ENCODE results near the gene GTF3C2.

The GTF3C2 gene

GRCh38 chr2:27356382-27357181 lies at the start of gene GTF3C2:
GTF3C2 (minus strand) TSS chr2:27356764; CDS start chr2:27343554, 13,210 bp downstream.
- DNase-seq: peak; percentile 70 to 81 (median 74)

DNA sequence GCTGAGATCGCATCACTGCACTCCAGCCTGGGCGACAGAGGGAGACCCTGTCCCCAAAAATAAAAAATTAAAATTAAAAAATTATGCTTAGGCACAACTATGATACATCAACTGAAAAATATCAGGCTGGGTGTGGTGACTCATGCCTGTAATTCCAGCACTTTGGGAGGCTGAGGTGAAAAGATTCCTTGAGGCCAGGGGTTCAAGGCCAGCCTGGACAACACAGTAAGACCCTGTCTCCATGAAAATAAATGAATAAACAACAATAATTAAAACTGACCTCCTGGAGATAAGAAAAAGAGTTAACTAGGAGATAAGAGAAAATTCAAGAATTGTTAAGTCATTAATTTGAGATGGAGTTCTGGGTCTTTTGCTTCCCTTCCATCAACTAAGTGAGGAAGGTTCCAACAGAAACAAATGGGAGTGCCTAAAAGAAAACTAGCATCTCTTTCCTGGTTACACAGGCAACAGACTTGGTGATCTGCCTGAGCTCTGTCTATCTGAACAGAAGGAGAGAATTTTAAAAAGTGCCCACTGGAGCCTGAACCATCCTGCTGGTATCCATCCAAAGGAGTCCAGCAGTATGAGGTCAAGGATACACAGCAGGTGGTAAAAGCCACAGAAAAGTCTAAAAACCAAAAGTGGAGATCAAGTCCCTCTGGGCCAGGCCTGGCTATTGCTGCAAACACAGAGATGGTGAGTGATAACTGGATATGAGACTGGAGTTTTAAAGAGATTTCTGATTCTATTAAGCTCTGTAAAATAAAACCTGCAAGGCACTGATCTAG lies 44.0 kb upstream of the GTF3C2 start:
- no peak for DNase-seq

GRCh38 chr2:27398962-27399361 lies 42.4 kb upstream of the GTF3C2 start:
- no peak for DNase-seq

DNA sequence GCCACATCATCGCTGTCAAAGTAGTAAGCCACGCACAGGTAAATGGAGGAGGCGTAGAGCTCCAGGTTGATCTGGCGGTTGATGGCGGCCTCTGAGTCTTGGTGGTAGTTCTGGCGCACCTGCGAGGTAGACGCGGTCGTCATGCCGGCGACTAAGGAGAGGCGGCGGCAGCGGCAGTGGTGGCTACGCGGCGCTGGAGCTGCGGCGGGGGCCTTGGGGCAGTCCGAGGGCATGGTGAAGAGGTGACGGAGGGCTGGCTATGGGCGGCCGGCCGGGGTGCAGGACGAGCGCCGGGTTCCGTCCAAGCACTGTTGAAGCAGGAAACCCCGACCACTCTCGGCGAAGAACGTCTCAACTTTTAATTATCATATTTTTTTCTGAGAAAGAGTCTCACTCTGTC lies 36.7 kb upstream of the GTF3C2 start:
- no peak for DNase-seq

DNA sequence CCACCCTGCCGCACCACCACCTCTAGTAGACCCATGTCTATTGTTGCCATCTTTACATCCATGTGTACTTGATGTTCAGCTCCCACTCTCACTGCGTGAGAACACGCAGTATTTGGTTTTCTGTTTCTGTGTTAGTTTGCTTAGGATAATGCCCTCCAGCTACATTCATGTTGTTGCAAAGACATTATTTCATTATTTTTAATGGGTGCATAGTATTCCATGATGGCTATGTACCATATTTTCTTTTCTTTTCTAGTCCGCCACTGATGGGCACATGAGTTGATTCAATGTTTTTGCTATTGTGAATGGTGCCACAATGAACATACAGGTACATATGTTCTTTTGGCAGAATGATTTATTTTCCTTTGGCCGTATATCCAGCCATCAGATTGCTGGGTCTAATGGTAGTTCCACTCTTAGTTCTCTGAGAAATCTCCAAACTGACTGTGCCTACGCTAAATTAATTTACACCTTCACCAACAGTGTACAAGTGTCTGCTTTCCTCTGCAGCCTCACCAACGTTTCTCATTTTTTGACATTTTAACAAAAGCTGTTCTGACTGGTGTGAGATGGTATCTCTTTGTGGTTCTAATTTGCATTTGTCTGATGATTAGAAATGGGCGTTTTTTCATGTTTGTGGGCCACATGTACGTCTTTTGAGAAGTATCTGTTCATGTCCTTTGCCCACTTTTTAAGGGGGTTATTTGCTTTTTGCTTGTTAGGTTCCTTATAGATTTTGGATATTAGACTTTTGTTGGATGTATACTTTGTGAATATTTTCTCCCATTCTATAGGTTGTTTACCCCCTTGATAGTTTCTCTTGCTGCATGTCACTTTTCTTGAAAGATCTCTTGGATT lies 34.5 kb upstream of the GTF3C2 start:
- DNase-seq: no peak

GRCh38 chr2:27381577-27382181 lies 25.1 kb upstream of the GTF3C2 start:
- no peak for DNase-seq

DNA sequence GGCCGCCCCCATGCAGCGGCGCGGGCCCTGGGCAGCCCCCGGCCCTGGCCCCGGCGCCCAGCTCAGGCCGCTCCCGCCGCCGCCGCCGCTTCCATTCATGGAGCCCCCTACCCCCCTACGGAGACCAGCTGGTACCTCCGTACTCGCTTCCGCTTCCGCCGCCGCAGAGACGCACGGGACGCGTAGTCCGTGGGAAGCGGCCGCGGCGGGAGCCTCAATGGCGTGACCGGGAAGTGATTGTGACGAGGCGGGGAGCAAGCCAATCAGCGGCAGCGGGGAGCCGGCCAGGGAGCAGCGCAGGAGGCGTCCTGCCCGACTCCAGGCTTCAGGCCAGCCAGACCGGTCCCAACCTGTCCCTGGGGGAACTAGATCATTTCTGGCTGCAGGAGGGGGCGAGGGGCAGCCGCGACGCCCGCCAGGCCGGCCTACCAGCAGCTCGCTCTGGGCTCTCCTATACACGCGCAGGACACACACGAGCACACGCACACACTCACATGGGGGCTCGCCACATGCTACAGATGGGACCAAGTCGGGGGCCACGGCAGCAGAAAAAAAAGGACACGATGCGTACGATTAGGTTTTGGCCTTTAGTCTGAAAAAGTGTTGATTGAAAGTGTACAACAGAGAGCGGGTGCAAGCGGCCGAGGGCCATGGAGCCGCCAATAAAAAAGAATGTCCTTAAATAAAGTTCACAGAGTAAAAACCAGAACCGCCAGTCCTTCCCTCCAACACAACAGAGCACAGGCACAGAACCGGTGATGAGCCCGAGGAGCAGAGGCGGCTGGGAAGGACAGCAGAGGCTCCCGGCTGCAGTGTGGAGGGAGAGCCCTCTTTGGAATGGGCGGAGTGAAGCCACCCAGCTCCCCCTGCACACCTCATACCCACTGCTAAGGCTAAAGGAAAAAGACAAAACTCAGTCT lies 24.3 kb upstream of the GTF3C2 start, which contains the start of gene ZNF513:
Gene ZNF513 (minus strand): TSS at position 109 of the 920 bp plus-strand sequence. CDS start 208 bp downstream, outside the sequence.
- DNase-seq: peak; percentile 54 to 77 (median 70)

GRCh38 chr2:27379836-27380625 lies 23.5 kb upstream of the GTF3C2 start:
- no peak for DNase-seq

GRCh38 chr2:27379383-27379835 lies 22.8 kb upstream of the GTF3C2 start:
- DNase-seq: no peak

- no peak for DNase-seq
Observed at GRCh38 chr2:27378809-27379290, 22.3 kb upstream of the GTF3C2 start.

GRCh38 chr2:27378096-27378808 lies 21.7 kb upstream of the GTF3C2 start:
- no peak for DNase-seq

GRCh38 chr2:27377618-27378095 lies 21.1 kb upstream of the GTF3C2 start:
- DNase-seq: no peak

- no peak for DNase-seq
Observed at GRCh38 chr2:27376866-27377617, 20.5 kb upstream of the GTF3C2 start.

DNA sequence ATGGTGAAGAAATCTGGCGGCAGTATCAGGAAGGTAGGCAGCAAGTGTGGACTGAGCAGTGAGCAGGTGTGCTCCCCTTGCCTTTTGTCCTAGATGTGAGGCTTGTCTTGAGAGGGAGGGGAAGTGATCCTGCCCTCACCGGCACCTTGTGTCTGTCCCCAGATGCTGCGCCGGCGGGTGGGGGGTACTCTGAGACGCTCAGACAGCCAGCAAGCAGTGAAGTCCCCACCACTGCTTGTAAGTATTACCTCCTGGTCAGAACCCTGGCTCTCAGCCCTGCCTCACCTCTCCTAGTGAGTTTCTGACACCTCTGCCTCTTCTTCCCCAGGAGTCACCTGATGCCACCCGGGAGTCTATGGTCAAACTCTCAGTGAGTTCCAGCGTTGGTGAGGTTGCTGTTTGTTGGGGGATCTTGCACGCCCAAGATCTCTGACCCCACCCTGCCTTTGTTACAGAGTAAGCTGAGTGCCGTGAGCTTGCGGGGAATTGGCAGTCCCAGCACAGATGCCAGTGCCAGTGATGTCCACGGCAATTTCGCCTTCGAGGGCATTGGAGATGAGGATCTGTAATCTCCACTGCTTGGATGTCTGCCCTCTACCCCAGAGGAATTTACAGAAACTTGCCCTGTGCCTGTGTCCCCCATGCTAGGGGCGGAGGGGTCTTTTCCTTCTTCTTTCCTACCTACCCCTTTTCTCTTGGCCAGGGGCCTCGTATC lies 19.7 kb upstream of the GTF3C2 start:
- no peak for DNase-seq

- DNase-seq: no peak
Observed at GRCh38 chr2:27375513-27376099, 19.0 kb upstream of the GTF3C2 start.

DNA sequence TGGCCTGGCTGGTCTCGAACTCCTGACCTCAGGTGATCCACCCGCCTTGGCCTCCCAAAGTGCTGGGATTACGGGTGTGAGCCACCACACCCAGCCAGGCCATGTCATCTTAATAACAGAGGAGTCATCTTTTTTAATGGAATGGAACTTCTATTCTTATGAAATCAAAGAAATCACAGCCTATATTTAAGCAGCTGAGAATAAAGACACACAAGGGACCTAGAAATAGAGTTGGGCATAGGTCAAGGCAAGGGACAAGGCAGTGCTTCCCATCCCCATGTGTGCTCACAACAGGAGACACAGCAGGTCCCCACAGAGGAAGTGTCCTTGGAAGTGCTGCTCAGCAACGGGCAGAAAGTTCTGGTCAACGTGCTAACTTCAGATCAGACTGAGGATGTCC lies 17.0 kb upstream of the GTF3C2 start:
- no peak for DNase-seq

- DNase-seq: no peak
Observed at GRCh38 chr2:27372937-27373336, 16.4 kb upstream of the GTF3C2 start.
